Mammary epithelial cell (primary cell): ENCODE measurements around the gene PTPRQ.

Source experiments
- EZH2 ChIP-seq: IDR thresholded peaks from 2 replicates; pipeline ENCODE4 v1.6.1; 2012; ENCODE audit warnings: low read length, inconsistent platforms, borderline replicate concordance
- TF ChIP-seq, protein P1 (sequence below), 2 donors: IDR thresholded peaks in 1 of 2; conservative IDR thresholded peaks in 1 of 2; 2 replicates each; pipeline ENCODE4 v1.5.1; 2011 to 2012; ENCODE audit warnings: inconsistent platforms in 2 of 2, low read length in 2 of 2, mild to moderate bottlenecking in 2 of 2, control low read depth in 1 of 2, low read depth in 1 of 2; ENCODE audit not compliant: insufficient read depth in 1 of 2; ENCODE audit errors: extremely low read depth in 1 of 2

DNA sequence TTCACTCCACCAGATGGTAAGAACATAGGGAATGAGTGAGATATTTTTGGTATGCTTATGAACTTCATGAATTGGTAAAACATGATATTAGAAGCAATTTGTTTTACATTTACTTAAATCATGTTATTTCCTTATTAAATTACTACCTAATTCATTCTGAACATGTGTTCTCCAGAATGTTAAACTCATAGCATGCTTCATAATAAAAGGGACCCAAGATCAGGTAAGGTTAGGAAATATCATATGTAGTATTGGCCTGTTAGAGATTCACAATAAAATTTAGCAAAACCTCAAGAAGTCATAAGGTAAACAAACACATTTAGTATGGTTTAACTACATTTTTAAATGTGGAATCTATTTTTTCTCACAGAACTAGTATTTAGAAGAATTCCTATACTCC lies 28.2 kb downstream of the PTPRQ start:
- TF ChIP-seq, protein P1, sequence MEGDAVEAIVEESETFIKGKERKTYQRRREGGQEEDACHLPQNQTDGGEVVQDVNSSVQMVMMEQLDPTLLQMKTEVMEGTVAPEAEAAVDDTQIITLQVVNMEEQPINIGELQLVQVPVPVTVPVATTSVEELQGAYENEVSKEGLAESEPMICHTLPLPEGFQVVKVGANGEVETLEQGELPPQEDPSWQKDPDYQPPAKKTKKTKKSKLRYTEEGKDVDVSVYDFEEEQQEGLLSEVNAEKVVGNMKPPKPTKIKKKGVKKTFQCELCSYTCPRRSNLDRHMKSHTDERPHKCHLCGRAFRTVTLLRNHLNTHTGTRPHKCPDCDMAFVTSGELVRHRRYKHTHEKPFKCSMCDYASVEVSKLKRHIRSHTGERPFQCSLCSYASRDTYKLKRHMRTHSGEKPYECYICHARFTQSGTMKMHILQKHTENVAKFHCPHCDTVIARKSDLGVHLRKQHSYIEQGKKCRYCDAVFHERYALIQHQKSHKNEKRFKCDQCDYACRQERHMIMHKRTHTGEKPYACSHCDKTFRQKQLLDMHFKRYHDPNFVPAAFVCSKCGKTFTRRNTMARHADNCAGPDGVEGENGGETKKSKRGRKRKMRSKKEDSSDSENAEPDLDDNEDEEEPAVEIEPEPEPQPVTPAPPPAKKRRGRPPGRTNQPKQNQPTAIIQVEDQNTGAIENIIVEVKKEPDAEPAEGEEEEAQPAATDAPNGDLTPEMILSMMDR (conservative IDR thresholded peaks at IDR 0.05 in 1 of 2, IDR thresholded peaks at IDR 0.05 in 1 of 2; ENCODE audit: extremely low read depth in 1 of 2, insufficient read depth in 1 of 2, low read depth in 1 of 2, low read length in 2 of 2), result no peak
- no peak for TF ChIP-seq EZH2
